HG02588 (cell line): ENCODE data around the gene GSK3A.

Experiments used
- ATAC-seq: cut with Tn5 transposase; IDR thresholded peaks from one replicate; pipeline ENCODE4 v1.9.1; 2021; ENCODE audit warnings: mild to moderate bottlenecking, moderate library complexity; ENCODE audit not compliant: unreplicated experiment

GSK3A gene

GRCh38 chr19:42281146-42281826 lies 38.9 kb upstream of the GSK3A start:
- no peak for ATAC-seq

GRCh38 chr19:42280815-42281145 lies 38.4 kb upstream of the GSK3A start:
- ATAC-seq: no peak

GRCh38 chr19:42279902-42280814 lies 37.8 kb upstream of the GSK3A start:
- ATAC-seq: no peak

- no peak for ATAC-seq
Measured at GRCh38 chr19:42279155-42279901, 36.9 kb upstream of the GSK3A start.

- no peak for ATAC-seq
Measured at GRCh38 chr19:42278452-42279154, 36.2 kb upstream of the GSK3A start.

GRCh38 chr19:42277821-42278451 lies 35.5 kb upstream of the GSK3A start:
- no peak for ATAC-seq

- ATAC-seq: no peak
Measured at GRCh38 chr19:42276821-42277220, 34.4 kb upstream of the GSK3A start.

GRCh38 chr19:42276284-42276683 lies 33.9 kb upstream of the GSK3A start:
- no peak for ATAC-seq

GRCh38 chr19:42275517-42275916 lies 33.1 kb upstream of the GSK3A start:
- no peak for ATAC-seq

- no peak for ATAC-seq
Measured at GRCh38 chr19:42275103-42275502, 32.7 kb upstream of the GSK3A start.

- no peak for ATAC-seq
Measured at GRCh38 chr19:42274065-42274682, 31.8 kb upstream of the GSK3A start.

- ATAC-seq: no peak
Measured at GRCh38 chr19:42273407-42274064, 31.1 kb upstream of the GSK3A start.

GRCh38 chr19:42272989-42273406 lies 30.6 kb upstream of the GSK3A start:
- no peak for ATAC-seq

GRCh38 chr19:42272535-42272897 lies 30.1 kb upstream of the GSK3A start:
- no peak for ATAC-seq

- no peak for ATAC-seq
Measured at GRCh38 chr19:42271861-42272534, 29.6 kb upstream of the GSK3A start.

- no peak for ATAC-seq
Measured at GRCh38 chr19:42271045-42271419, 28.6 kb upstream of the GSK3A start.

- no peak for ATAC-seq
Measured at GRCh38 chr19:42270346-42271044, 28.1 kb upstream of the GSK3A start.
